CD14-positive monocyte (primary cell): ENCODE data around the gene HDAC4. TPM values are rescaled to one million over a fixed set of nuclear protein-coding genes. Genes with fewer than 3 reads are reported as not detected.

Experiments used
- DNase-seq, 3 donors: peaks; one replicate each; pipeline ENCODE4 v3.0.0-alpha.2; 2011 to 2022
- H2AFZ ChIP-seq: 2 replicates; pipeline ENCODE4 v1.6.0; 2012; ENCODE audit warnings: mild to moderate bottlenecking, low read depth, low read length, inconsistent platforms; ENCODE audit not compliant: insufficient read depth, poor library complexity, severe bottlenecking
- H3K27ac ChIP-seq, 2 donors: 1 replicate in 1 of 2; 2 replicates in 1 of 2; pipeline ENCODE4 v1.5.1; 2012 to 2013; ENCODE audit warnings: low read length in 2 of 2, control low read depth in 1 of 2, inconsistent platforms in 1 of 2, low read depth in 1 of 2, mild to moderate bottlenecking in 1 of 2
- H3K27me3 ChIP-seq, 2 donors: one replicate each; pipeline versions ENCODE4 v1.6.0 to v1.6.1; 2011 to 2013; ENCODE audit warnings: low read length in 2 of 2; ENCODE audit not compliant: control insufficient read depth in 2 of 2, insufficient read depth in 2 of 2
- H3K36me3 ChIP-seq, 2 donors: replicated peaks in 1 of 2; 1 replicate in 1 of 2; 2 replicates in 1 of 2; pipeline versions ENCODE4 v1.5.1 to v1.6.1; 2012 to 2013; ENCODE audit warnings: low read length in 2 of 2, control low read depth in 1 of 2, inconsistent platforms in 1 of 2, mild to moderate bottlenecking in 1 of 2; ENCODE audit not compliant: insufficient read depth in 2 of 2, control insufficient read depth in 1 of 2
- H3K4me1 ChIP-seq, 2 donors: 1 replicate in 1 of 2; 2 replicates in 1 of 2; pipeline versions ENCODE4 v1.5.1 to v1.6.1; 2012 to 2013; ENCODE audit warnings: low read length in 2 of 2, control low read depth in 1 of 2, inconsistent platforms in 1 of 2, mild to moderate bottlenecking in 1 of 2, moderate library complexity in 1 of 2; ENCODE audit not compliant: insufficient read depth in 2 of 2, control insufficient read depth in 1 of 2
- H3K4me2 ChIP-seq: replicated peaks from 2 replicates; pipeline ENCODE3; 2012; ENCODE audit warnings: low read length, moderate library complexity, mild to moderate bottlenecking; ENCODE audit not compliant: poor library complexity, severe bottlenecking; ENCODE audit errors: extremely low read depth
- H3K4me3 ChIP-seq, 3 experiments: fragments of 200-600 bp in 1 of 3; sonication (generic) in 1 of 3; replicated peaks in 1 of 3; 1 replicate in 2 of 3; 2 replicates in 1 of 3; pipeline ENCODE4 v1.5.1; 2011 to 2013; ENCODE audit warnings: low read length in 3 of 3, mild to moderate bottlenecking in 3 of 3, control low read depth in 2 of 3, low read depth in 2 of 3, inconsistent platforms in 1 of 3, moderate library complexity in 1 of 3
- H3K79me2 ChIP-seq: 2 replicates; pipeline ENCODE4 v1.6.0; 2012; ENCODE audit warnings: mild to moderate bottlenecking, control low read depth, inconsistent platforms, low read length, moderate library complexity; ENCODE audit not compliant: insufficient read depth
- H3K9ac ChIP-seq: 2 replicates; pipeline ENCODE4 v1.6.0; 2017; ENCODE audit warnings: low read length, mild to moderate bottlenecking; ENCODE audit not compliant: insufficient read depth, poor library complexity, severe bottlenecking
- H3K9me3 ChIP-seq, 2 donors: replicated peaks in 1 of 2; 1 replicate in 1 of 2; 2 replicates in 1 of 2; pipeline versions ENCODE4 v1.5.1 to v1.6.1; 2012 to 2013; ENCODE audit warnings: low read length in 2 of 2, control low read depth in 1 of 2; ENCODE audit not compliant: control insufficient read depth in 1 of 2, insufficient read depth in 1 of 2
- H4K20me1 ChIP-seq: 2 replicates; pipeline ENCODE4 v1.6.0; 2012; ENCODE audit warnings: mild to moderate bottlenecking, low read length, control low read depth, moderate library complexity; ENCODE audit not compliant: insufficient read depth
- H3K27ac Mint-ChIP-seq, 7 donors: one replicate each; pipeline ENCODE4 v1.8.0; 2020; ENCODE audit warnings: mild to moderate bottlenecking in 7 of 7, mixed read lengths in 7 of 7, moderate library complexity in 6 of 7, inconsistent platforms in 2 of 7
- H3K27me3 Mint-ChIP-seq, 3 donors: one replicate each; pipeline ENCODE4 v1.8.0; 2021 to 2022; ENCODE audit warnings: low read depth in 3 of 3, mild to moderate bottlenecking in 3 of 3, mixed read lengths in 3 of 3, moderate library complexity in 3 of 3, inconsistent platforms in 1 of 3
- H3K36me3 Mint-ChIP-seq, 2 donors: one replicate each; pipeline ENCODE4 v1.8.0; 2020; ENCODE audit warnings: mixed read lengths in 2 of 2, inconsistent platforms in 1 of 2, mild to moderate bottlenecking in 1 of 2
- H3K4me1 Mint-ChIP-seq: one replicate; pipeline ENCODE4 v1.8.0; 2020; ENCODE audit warnings: mild to moderate bottlenecking, mixed read lengths
- H3K4me3 Mint-ChIP-seq, 2 donors: one replicate each; pipeline ENCODE4 v1.8.0; 2020; ENCODE audit warnings: mild to moderate bottlenecking in 2 of 2, mixed read lengths in 2 of 2, moderate library complexity in 1 of 2
- H3K9me3 Mint-ChIP-seq, 7 donors: one replicate each; pipeline ENCODE4 v1.8.0; 2020 to 2022; ENCODE audit warnings: mixed read lengths in 7 of 7, mild to moderate bottlenecking in 6 of 7, moderate library complexity in 6 of 7, inconsistent platforms in 2 of 7
- WGBS: methylation state at CpG from one replicate; pipeline ENCODE4 v1.1.5; 2013; ENCODE audit warnings: missing lambda C conversion rate; ENCODE audit not compliant: insufficient coverage; 5-methylcytosine and 5-hydroxymethylcytosine counted together
- intact Hi-C, 2 donors: fragments of 100-400 bp; cut with micrococcal nuclease; formaldehyde crosslinking; loops; one replicate each; pipeline versions ENCODE4 v1.15.0 to v1.15.1; 2023
- polyA plus RNA-seq, 3 donors: library from polyadenylated mRNA; depleted of rRNA in 1 of 3; unstranded in 2 of 3; stranded (reverse) in 1 of 3; fragments of 300-500 nt in 2 of 3; fragments of >200 nt in 1 of 3; fragmentation: Illumina TruSeq in 2 of 3; gene quantifications; 1 replicate in 2 of 3; 2 replicates in 1 of 3; pipeline ENCODE4 v1.2.3, GENCODE V29; 2012 to 2021
- TF ChIP-seq, protein P1 (sequence below): fragments of 200-600 bp; IDR thresholded peaks from one replicate; pipeline ENCODE4 v1.8.0; 2022; ENCODE audit warnings: antibody characterized with exemption, mild to moderate bottlenecking

Gene HDAC4
- polyA plus RNA-seq, 3 donors: 3.3 to 23.0 (median 4.5) TPM

DNA sequence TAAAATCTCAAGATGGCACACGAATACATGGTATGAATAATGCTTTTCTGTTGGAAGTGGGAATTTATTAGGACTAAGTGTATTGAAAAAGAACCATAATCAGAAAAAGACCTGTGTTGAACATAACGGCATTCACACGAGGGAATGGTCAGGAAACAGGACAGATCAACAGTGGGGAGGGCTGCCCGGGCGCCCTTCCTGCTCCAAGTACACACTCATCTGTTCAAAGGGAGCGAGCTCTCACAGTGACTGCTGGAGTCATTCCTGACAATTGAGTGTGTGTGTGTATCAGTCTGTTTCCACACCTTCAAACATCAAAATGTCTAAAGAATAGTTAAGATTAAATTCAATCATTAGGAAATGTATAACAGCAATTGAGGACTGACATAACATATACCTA is 167.2 kb downstream of the HDAC4 start:
- H3K4me2 ChIP-seq: no peak overlapping the region
- H3K36me3 Mint-ChIP-seq: peaks cover 27 to 34% of the 10 kb centered on the region in 2 donors
- peaks cover 0 to 2% (median 2%) of the 10 kb centered on the region in 3 donors for H3K27me3 Mint-ChIP-seq
- no peaks in the 10 kb centered on the region for H3K27me3 ChIP-seq
- H3K4me3 Mint-ChIP-seq: no peak overlapping the region
- peak overlapping the region in 1 of 2 donors; percentile 79 for H3K27ac ChIP-seq
- peak overlapping the region in 3 of 7 donors; percentile 81 to 95 (median 94) for H3K27ac Mint-ChIP-seq
- peaks cover 85% of the 10 kb centered on the region for H3K4me1 Mint-ChIP-seq
- no peaks in the 10 kb centered on the region for H4K20me1 ChIP-seq
- peaks cover 96 to 98% of the 10 kb centered on the region in 2 donors for H3K4me1 ChIP-seq
- TF ChIP-seq, protein P1, sequence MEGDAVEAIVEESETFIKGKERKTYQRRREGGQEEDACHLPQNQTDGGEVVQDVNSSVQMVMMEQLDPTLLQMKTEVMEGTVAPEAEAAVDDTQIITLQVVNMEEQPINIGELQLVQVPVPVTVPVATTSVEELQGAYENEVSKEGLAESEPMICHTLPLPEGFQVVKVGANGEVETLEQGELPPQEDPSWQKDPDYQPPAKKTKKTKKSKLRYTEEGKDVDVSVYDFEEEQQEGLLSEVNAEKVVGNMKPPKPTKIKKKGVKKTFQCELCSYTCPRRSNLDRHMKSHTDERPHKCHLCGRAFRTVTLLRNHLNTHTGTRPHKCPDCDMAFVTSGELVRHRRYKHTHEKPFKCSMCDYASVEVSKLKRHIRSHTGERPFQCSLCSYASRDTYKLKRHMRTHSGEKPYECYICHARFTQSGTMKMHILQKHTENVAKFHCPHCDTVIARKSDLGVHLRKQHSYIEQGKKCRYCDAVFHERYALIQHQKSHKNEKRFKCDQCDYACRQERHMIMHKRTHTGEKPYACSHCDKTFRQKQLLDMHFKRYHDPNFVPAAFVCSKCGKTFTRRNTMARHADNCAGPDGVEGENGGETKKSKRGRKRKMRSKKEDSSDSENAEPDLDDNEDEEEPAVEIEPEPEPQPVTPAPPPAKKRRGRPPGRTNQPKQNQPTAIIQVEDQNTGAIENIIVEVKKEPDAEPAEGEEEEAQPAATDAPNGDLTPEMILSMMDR: no peak
- no CpG with 5 or more reads among the region's 6 CpGs for WGBS
- H3K79me2 ChIP-seq: peaks cover 100% of the 10 kb centered on the region
- DNase-seq: no peak
- no peaks in the 10 kb centered on the region for H3K9me3 Mint-ChIP-seq
- no peak overlapping the region for H3K9ac ChIP-seq
- H3K4me3 ChIP-seq: no peak overlapping the region
- intact Hi-C loops: no loop called here
- peaks cover 0 to 15% of the 10 kb centered on the region in 2 donors for H3K36me3 ChIP-seq
- H2AFZ ChIP-seq: no peak overlapping the region
- no peaks in the 10 kb centered on the region for H3K9me3 ChIP-seq

DNA sequence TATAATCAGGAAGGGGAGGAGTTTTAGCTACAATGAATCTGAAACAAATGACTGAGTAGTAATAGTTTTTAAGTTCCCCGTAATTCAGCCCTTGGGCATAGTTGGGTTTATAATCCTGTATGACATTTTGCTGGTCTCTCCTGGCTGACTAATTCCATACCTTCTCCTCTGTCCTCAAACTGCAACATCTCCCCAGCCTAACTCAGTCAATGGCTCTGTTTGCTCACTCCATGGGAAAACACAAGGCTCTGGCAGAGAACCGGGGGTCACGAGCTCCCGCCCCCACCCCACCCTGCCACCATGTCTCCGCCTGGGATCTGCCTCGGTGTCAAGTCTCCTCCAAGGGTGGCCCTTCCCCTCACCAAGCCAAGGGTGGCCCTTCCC is 168.6 kb downstream of the HDAC4 start:
- Histone ChIP-seq H3K4me2 (no peak overlapping the region), H3K27me3 (no peaks in the 10 kb centered on the region), H3K36me3 (peaks cover 0 to 15% of the 10 kb centered on the region in 2 donors), H3K9me3 (no peaks in the 10 kb centered on the region), H4K20me1 (no peaks in the 10 kb centered on the region), H3K4me1 (peaks cover 96 to 98% of the 10 kb centered on the region in 2 donors), H3K9ac (no peak overlapping the region), H3K4me3 (no peak overlapping the region), H2AFZ (no peak overlapping the region), H3K27ac (peak overlapping the region; percentile 48 to 74), H3K79me2 (peaks cover 100% of the 10 kb centered on the region)
- TF ChIP-seq, protein P1: no peak
- no peak for DNase-seq
- peaks cover 0 to 2% (median 2%) of the 10 kb centered on the region in 3 donors for H3K27me3 Mint-ChIP-seq
- H3K4me1 Mint-ChIP-seq: peaks cover 86% of the 10 kb centered on the region
- peaks cover 35 to 38% of the 10 kb centered on the region in 2 donors for H3K36me3 Mint-ChIP-seq
- peak overlapping the region in 1 of 2 donors; percentile 7 for H3K4me3 Mint-ChIP-seq
- 90% methylated on average over 2 of the region's 6 CpGs for whole genome bisulfite sequencing
- intact Hi-C loops: no loop called here
- H3K9me3 Mint-ChIP-seq: no peaks in the 10 kb centered on the region
- H3K27ac Mint-ChIP-seq: peak overlapping the region; percentile 41 to 88 (median 47)
